Measurements from ENCODE around the gene GID8. TPM values are rescaled to one million over a fixed set of nuclear protein-coding genes. Genes with fewer than 3 reads are reported as not detected.

The GID8 gene
- total RNA-seq, 4 donors from 2014 or later, result 39.6 to 59.3 (median 44.2) TPM

DNA sequence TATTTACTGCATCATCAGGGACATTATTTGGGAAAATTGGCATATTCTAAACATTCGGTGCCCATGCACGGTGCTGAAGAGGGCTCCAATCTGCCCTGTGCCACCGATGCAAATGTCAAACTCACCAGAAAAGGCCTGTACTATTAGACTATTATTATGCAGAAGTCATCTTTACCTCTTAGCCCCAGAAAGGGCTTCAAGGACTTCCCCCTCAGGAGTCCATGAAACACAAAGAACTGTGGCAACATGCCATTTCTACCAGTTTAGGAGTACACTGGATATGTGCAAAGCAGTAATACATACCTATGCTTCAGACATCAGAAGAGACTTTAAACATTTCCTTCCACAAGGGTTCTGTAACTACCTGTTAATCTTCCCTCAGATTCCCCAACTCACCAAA is 20.2 kb upstream of the GID8 start:
- intact Hi-C loops (cut with DNase I; ENCODE audit: low total_unique reads), result no loop called here
- WGBS, 2 donors, result 65 to 68% methylated on average over 3 of the region's 3 CpGs
- no peak overlapping the region for H3K4me3 ChIP-seq (ENCODE audit: low read depth, poor library complexity, severe bottlenecking)
- no peak for TF ChIP-seq POLR2A (IDR thresholded peaks at IDR 0.05)
- TF ChIP-seq, protein P1, sequence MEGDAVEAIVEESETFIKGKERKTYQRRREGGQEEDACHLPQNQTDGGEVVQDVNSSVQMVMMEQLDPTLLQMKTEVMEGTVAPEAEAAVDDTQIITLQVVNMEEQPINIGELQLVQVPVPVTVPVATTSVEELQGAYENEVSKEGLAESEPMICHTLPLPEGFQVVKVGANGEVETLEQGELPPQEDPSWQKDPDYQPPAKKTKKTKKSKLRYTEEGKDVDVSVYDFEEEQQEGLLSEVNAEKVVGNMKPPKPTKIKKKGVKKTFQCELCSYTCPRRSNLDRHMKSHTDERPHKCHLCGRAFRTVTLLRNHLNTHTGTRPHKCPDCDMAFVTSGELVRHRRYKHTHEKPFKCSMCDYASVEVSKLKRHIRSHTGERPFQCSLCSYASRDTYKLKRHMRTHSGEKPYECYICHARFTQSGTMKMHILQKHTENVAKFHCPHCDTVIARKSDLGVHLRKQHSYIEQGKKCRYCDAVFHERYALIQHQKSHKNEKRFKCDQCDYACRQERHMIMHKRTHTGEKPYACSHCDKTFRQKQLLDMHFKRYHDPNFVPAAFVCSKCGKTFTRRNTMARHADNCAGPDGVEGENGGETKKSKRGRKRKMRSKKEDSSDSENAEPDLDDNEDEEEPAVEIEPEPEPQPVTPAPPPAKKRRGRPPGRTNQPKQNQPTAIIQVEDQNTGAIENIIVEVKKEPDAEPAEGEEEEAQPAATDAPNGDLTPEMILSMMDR (IDR thresholded peaks at IDR 0.05), result no peak
- DNase-seq (ENCODE audit: low spot score in 2 of 2), result no peak

DNA sequence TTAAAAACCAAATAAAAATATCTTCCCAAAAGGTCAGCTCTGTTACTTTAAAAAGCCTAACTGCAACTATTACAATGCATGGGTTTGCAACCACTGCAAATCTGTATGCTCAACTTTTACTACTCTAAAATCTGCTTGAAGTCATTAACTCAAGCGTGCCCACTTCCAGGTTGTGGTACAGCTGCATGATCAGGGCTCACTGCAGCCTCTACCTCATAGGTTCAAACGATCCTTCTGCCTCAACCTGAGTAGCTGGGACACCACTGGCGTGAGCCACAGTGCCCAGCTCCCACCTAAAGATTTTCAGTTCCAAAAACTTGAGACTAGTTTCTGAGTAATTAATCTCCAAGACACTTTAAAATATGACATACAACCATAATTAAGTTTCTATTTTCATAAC is 19.8 kb upstream of the GID8 start:
- intact Hi-C loops (cut with DNase I; ENCODE audit: low total_unique reads), result no loop called here
- no peak overlapping the region for H3K4me3 ChIP-seq (ENCODE audit: low read depth, poor library complexity, severe bottlenecking)
- WGBS, 2 donors, result 43 to 54% methylated on average over 3 of the region's 3 CpGs
- DNase-seq (ENCODE audit: low spot score in 2 of 2), result no peak
- TF ChIP-seq POLR2A (IDR thresholded peaks at IDR 0.05), result no peak
- TF ChIP-seq, protein P1 (IDR thresholded peaks at IDR 0.05), result no peak

- WGBS, 2 donors, result 74 to 75% methylated on average over 6 of the region's 6 CpGs
Observed at GRCh38 chr20:62918831-62919230, 19.1 kb upstream of the GID8 start.

GRCh38 chr20:62920039-62920645 is 17.8 kb upstream of the GID8 start:
- WGBS, 2 donors, result 66 to 67% methylated on average over 10 of the region's 10 CpGs
- intact Hi-C loops (cut with DNase I; ENCODE audit: low total_unique reads), result no loop called here
- no peak for DNase-seq (ENCODE audit: low spot score in 2 of 2)
- TF ChIP-seq POLR2A (IDR thresholded peaks at IDR 0.05), result no peak
- TF ChIP-seq, protein P1 (IDR thresholded peaks at IDR 0.05), result no peak
- H3K4me3 ChIP-seq (ENCODE audit: low read depth, poor library complexity, severe bottlenecking), result no peak overlapping the region

More at GRCh38 chr20:62918831-62919230, 19.1 kb upstream of the GID8 start:
- no peak overlapping the region for H3K4me3 ChIP-seq (ENCODE audit: low read depth, poor library complexity, severe bottlenecking)
- TF ChIP-seq, protein P1 (IDR thresholded peaks at IDR 0.05), result no peak
- TF ChIP-seq POLR2A (IDR thresholded peaks at IDR 0.05), result no peak
- intact Hi-C loops (cut with DNase I; ENCODE audit: low total_unique reads), result no loop called here
- no peak for DNase-seq (ENCODE audit: low spot score in 2 of 2)

GRCh38 chr20:62921119-62921687 is 16.7 kb upstream of the GID8 start:
- no peak for TF ChIP-seq POLR2A (IDR thresholded peaks at IDR 0.05)
- TF ChIP-seq, protein P1 (IDR thresholded peaks at IDR 0.05), result no peak
- DNase-seq (ENCODE audit: low spot score in 2 of 2), result peak in 1 of 2 donors; percentile 56
- intact Hi-C loops (cut with DNase I; ENCODE audit: low total_unique reads), result no loop called here
- WGBS, 2 donors, result 34 to 44% methylated on average over 8 of the region's 8 CpGs
- H3K4me3 ChIP-seq (ENCODE audit: low read depth, poor library complexity, severe bottlenecking), result no peak overlapping the region
